Astrocyte of the hippocampus (primary cell): ENCODE data around the gene IP6K3.

Experiments
- DNase-seq: peaks from one replicate; pipeline ENCODE4 v3.0.0; 2011; ENCODE audit warnings: low read depth, low spot score

IP6K3 gene

DNA sequence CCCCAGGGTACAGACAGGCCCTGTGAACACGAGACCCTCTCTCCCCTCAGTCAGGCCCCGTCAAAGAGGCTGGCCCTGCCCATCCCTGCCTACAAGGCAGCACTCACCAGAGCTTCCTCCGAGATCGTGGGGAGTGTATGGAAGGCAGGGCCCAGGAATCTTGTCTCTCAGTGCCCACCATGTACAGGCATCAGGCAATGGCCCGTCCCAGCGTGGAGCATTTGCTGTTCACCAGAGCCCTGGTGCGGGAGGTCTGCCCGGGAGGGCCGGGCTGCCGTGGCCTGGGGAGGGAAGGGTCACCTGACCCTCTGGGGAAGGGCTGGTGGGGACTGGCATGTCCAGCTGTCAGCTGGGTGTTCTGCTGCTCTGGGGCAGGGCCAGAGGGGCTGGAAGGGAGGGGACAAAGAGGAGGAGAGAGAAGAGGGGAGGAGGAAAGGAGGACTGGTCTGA, at the start of gene IP6K3:
TSS of gene IP6K3 (minus strand) at position 255 of the 450 bp plus-strand sequence. CDS start 11,429 bp downstream, outside the sequence.
- peak; percentile 15 for DNase-seq

GRCh38 chr6:33794910-33795623, 48.4 kb upstream of the IP6K3 start:
- DNase-seq, result peak; percentile 23

GRCh38 chr6:33792981-33793380, 46.3 kb upstream of the IP6K3 start:
- no peak for DNase-seq

DNA sequence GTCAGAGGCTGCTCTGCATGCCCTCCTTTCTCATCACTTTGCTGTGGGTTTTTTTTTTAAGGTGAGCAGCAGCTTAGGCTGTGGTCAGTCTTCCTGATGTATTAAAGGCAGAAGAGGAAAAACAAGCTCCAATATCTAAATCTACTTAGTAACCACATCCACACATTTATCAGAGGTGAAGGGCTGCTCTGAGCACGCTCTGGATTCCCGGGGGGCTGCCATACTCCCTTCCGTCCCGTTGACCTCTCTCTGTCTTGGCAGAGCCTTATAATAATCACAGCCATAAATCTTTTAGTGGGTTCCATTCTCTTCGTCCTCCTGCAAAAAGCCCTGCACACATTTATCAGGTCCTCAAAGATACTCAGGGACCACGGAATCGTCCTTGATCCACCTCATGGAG, 44.9 kb upstream of the IP6K3 start:
- DNase-seq, result no peak

DNA sequence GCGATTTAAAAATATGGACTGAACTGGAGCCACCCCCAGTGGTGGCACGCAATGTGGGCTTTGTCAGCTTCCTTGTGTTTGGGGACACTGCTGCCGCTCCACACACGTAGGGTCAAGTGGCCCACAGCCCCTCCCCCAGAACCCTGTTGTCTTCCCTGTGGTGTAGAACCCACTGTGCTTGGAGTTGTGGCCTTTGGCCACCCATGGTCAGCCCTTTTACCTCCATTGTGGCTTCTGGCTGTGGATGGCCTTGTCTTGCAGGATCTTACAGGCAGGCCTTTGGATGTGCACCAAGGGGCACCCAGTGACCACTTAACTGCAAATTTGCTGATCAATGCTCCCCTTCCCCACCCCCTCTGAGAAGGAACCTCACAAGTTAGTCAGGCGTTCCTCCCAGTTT, 44.2 kb upstream of the IP6K3 start:
- no peak for DNase-seq

GRCh38 chr6:33790379-33790778, 43.7 kb upstream of the IP6K3 start:
- DNase-seq, result peak; percentile 44

- DNase-seq, result no peak
These were observed 42.8 kb upstream of the IP6K3 start for GRCh38 chr6:33789550-33789895.

DNA sequence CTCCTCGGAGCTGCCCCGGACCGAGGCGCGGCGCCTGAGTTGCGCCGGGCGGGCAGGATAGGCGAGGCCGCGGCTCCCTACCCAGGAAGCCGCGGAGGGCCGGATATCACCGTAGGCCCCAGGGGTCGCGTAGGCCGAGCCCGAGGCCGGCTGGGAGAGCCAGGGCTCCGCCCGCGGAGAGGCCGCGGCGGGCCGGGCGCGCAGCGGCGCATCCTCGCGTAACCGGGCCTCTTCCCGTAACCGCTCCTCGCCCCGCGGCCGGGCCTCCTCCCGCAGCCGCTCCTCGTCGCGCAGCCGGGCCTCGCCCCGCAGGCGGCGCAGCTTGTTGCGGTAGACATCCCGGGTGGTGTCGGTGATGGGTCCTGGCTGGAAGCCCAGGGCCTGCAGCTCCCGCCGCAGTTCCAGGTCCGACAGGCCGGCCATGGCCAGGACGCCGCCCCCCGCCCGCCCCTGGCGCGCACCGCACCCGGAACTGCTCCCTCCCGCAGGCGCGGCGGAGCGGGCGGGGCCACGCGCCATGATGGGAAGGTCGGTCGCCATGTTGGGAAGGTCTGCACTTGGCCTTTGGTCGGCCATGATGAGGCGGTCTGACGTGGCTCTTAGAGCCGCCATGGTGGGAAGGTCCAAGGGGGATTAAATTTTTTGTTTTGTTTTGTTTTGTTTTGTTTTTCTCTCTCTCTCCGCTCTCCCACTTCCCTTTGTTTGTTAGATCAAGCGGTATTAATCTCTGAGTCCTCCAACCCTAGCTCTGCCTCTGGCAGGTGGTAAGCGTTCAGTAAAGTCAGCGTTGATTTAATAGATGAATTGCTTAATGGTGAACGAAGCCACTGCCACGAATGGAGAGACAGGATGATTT, 42.2 kb upstream of the IP6K3 start, which contains the start of gene LEMD2:
TSS of gene LEMD2 (minus strand) at position 437 of the 856 bp plus-strand sequence. CDS start at position 423, 14 bp downstream.
- DNase-seq, result peak; percentile 98

DNA sequence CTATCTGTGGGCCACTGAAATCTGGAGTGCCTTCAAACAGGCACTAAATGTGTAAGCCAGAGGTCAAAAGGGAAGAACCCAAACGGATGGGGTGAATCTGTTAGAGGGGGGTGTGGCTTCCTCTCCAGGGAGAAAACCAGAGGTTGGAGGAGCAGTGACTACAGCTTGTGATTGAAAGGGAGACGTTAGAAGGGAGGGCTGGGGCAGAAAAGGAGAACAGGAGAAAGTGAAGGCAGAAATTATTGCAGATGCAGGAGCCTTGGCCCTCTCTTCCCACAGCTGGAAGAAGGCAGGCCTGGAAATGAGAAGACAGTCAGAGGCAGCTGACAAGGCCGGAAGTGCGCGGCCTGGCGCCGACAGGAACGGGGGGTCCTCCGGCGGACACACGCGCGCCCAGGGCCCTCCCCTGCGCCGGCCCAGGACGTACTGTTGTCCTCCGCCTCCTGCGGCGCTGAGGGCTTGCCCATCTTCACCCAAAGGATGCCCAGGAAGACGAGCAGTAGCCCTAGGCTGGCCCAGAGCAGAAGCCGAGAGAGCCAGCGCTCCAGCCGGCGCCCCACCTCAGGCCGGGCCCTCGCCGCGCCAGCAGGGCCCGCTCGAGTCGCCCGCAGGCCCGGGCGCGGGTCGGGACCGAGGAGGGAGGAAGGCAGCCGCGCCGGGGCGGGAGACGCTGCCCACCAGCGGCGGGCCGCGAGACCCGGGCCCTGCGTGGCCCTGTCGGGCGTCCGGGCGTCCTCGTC, 41.4 kb upstream of the IP6K3 start:
- peak; percentile 79 for DNase-seq

DNA sequence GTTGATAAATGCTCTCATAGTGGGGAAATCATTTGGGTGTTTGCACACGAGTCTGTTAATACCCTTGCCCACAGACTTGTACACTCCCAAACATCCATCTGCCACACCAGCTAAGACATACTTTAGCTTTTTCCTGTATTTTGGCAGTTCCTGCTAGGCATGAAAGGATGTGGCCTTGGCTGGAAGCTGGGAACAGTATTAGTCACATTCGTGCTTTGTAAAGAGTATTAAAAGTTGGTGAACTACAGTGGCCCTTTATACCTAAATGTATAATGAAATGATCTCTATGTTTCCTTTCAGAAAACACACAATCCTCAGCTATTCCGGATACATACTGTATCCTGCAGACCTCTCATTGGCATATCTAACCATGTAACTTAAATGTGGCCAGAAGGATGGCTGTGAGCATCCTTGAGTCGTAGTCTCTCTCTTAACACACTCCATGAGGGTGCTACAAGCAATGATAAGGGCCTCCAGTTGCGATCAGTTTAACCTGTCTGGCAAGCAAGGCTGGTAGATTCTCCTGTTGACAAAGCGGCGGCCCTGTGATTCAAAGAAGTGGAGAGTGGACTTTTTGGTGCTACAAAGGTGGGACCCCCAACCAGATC, 40.7 kb upstream of the IP6K3 start:
- peak; percentile 62 for DNase-seq

- no peak for DNase-seq
These were observed 40.0 kb upstream of the IP6K3 start for GRCh38 chr6:33786736-33787135.

DNA sequence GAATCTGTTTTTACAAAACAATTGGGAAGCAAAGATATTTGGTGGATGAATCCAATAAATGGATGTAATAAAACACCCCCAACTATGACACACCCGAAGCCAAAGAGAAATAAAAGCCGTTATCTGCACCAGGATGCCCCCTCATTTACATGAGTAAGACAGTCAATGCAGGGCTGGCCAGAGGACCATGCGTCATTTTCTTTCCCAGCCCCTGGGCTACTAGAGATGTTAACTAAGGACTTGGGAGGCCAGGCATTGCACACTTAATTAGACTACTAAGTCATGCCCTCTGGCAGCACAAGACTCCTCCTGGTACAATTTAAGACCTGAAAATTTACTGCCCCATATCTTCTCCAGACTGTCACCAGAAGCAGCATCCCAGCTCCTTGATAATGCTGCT, 39.1 kb upstream of the IP6K3 start:
- DNase-seq, result peak; percentile 64

DNA sequence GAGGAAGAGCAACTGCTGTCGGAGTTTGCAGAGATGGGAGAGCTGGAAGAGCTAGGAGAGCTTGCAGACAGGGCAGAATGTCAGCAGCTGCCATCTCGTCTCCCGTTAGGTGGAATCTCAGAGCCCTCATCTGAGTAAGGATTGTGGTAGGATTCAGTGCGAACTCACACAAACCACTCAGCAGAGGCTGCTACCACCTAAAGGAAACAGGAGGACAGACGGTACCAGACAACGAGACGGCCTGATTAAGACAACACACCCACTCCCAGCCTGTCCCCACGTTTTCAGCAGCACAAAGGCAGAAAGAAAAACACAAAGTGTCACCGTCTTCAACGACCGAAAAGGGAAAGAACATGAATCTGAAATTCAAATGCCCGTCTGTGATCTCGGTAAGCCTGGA, 38.1 kb upstream of the IP6K3 start:
- no peak for DNase-seq

- DNase-seq, result no peak
These were observed 37.2 kb upstream of the IP6K3 start for GRCh38 chr6:33783781-33784520.

GRCh38 chr6:33782561-33782960, 35.9 kb upstream of the IP6K3 start:
- no peak for DNase-seq

GRCh38 chr6:33781131-33781975, 34.6 kb upstream of the IP6K3 start:
- peak; percentile 93 for DNase-seq

GRCh38 chr6:33779895-33780294, 33.2 kb upstream of the IP6K3 start:
- DNase-seq, result no peak

- DNase-seq, result peak; percentile 41
These were observed 32.6 kb upstream of the IP6K3 start for GRCh38 chr6:33779290-33779689.

DNA sequence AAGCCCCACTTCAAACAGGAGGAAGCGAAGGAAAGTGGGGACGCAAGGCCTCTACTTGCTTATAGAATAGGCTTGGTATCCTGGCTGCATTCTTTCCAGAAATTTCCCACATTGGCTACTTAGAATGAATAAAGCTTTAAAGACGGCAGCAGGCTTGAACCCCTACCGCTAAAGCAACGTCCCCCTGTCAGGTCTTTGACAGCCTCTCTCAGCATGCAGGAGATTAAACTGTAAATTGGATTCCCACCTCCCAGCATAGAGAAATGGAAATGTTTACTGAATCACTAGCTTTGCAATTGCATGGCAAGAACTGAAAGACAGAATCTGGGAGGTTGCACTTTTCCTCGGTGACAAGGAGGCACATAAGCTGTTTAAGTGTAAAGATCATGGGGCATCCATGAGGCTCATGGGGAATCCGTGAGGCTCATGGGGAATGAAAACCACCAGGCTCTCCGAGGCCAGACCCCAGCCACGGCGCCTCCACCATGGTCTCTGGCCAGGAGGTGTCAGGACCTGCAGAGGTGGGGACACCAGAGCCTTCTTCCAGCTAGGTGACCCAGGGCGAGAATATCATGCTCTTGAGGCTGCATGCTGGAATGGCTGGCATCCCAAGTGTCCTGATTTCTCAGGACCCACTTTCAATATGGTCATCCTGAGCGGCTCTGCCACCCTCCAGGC, 31.9 kb upstream of the IP6K3 start:
- no peak for DNase-seq
